Measurements from ENCODE around the gene NEU1.

DNA sequence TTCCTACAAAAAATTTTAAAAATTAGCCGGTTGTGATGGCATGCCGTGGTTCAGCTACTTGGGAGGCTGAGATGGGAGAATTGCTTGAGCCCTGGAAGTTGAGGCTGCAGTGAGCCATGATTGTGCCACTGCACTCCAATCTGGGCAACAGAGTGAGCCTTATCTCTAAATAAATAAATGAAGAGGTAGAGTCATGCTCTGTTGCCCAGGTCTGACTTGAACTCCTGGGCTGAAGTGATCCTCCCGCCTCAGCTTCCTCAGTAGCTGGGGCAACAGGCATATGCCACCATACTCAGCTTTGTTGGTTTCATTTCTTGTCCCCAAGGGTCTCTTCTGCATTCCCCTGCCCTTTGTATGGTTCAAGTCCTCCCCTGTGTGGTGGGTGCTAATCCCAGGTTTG, 18.1 kb downstream of the NEU1 start:
- TF ChIP-seq, protein P1, sequence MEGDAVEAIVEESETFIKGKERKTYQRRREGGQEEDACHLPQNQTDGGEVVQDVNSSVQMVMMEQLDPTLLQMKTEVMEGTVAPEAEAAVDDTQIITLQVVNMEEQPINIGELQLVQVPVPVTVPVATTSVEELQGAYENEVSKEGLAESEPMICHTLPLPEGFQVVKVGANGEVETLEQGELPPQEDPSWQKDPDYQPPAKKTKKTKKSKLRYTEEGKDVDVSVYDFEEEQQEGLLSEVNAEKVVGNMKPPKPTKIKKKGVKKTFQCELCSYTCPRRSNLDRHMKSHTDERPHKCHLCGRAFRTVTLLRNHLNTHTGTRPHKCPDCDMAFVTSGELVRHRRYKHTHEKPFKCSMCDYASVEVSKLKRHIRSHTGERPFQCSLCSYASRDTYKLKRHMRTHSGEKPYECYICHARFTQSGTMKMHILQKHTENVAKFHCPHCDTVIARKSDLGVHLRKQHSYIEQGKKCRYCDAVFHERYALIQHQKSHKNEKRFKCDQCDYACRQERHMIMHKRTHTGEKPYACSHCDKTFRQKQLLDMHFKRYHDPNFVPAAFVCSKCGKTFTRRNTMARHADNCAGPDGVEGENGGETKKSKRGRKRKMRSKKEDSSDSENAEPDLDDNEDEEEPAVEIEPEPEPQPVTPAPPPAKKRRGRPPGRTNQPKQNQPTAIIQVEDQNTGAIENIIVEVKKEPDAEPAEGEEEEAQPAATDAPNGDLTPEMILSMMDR (IDR thresholded peaks at IDR 0.05) = no peak
- TF ChIP-seq POLR2A (IDR thresholded peaks at IDR 0.05) = no peak
